Activated CD4-positive, alpha-beta T cell treated with anti-CD3 and anti-CD28 coated beads, Interleukin-10, Interleukin-2, amounts not matched to agents 100 ng/mL and 50 ng/mL, durations not matched to agents 16 hours and 8 hours (primary cell): Measurements from ENCODE around the gene ANKRD23.
"Not testable (repeated sequence)": the region's sequence is repeated elsewhere in the genome, so short reads cannot be mapped to it uniquely, and the experiment has no call there.

Experiments used
- DNase-seq: peaks from one replicate; pipeline ENCODE4 v3.0.0-alpha.2; 2020

The ANKRD23 gene

DNA sequence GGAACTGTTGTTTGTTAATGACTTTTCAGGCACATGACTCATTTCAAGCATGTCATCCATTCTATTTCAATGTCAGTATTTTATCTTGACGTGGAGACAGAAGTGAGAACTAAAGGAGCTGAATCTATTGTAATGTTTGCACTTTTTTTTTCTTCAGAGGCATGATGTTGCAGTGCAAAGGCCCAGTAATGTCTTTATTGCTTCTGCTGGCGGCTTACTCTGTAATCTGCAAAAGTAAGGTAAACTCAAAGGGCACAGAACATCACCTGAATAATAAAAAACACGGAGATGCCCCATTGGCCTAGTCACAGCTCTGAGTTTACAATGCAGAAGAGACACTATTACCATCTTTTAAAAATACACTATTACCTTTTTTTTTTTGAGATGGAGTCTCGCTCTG lies 30.2 kb downstream of the ANKRD23 start:
- DNase-seq: no peak

DNA sequence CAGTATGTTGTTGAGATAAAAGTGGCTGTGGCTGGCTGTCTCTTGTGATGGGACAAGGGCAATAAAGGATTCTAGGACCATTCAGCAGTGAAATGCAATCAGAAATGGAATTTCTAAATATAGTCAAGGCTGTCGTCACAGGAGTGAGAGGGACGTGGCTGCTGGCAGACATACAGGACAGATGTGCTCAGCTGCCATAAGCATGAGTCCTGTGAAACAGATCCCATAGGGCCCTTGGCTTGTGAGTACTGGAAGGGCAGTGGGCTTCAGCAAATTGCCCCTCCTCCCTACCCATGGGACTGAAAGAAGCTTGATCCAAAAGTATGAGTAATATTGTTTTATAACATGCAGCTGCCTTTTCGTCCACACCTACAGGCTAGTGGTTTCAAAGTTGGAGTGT lies 31.9 kb downstream of the ANKRD23 start:
- DNase-seq: no peak

DNA sequence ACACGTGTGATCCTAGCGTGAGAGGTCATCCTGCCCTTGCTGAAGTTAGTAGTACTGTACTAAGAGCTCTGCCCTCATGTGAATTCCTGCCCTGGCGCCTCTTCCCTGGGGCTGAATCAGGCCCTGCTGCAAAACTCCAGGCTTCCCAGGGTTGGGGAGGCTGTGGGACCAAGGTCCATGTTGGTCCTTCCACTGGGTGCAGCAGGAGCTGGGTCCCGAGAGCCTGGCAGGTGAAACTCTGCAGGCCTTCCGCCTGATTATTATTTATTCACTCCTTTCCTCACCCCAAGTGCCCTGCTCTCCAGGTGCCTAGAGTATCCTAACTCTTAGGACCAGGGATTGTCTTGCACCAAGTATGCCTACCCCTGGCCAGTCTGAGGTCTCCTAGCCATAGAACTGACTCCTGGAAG lies 33.0 kb downstream of the ANKRD23 start:
- no peak for DNase-seq

DNA sequence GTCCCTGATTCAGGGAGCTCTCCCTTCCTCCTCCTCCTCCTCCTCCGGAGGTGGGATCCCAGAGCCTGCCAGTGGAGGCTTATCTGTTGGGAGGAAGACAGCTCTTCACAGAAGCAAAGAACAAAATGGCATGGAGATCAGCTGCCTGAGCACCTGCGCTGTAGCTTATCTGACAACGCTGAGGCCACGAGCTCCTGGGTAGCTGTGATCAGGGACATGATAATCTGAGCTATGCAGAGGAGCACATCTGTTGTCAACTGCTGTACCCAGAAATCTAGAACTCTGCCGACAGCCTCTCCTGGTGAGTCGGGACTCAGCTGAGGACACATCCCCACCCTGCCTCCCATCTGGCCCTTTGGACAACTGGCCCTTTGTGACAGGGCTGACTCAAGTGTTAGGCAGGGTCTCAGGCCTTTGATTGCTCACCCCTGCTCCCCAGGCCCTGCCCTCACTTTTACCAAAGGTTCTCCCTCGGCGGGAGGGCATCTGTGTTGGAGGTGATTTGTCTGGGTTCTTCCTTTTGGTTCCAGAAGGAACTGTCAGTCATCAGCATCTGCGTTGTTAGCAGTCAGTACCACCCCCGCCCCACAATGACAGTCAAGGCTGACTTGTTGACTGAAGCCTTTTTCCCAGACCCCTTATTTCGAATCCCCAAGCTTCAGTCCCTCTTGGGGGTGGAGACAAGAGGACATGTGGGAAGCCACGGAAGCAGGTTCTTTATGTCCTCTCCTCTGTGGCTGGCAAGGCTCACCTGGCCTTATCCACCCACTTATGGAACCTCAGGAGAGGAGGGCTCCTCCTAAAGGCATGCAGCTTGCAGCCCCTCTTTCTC lies 33.7 kb downstream of the ANKRD23 start:
- DNase-seq: no peak

DNA sequence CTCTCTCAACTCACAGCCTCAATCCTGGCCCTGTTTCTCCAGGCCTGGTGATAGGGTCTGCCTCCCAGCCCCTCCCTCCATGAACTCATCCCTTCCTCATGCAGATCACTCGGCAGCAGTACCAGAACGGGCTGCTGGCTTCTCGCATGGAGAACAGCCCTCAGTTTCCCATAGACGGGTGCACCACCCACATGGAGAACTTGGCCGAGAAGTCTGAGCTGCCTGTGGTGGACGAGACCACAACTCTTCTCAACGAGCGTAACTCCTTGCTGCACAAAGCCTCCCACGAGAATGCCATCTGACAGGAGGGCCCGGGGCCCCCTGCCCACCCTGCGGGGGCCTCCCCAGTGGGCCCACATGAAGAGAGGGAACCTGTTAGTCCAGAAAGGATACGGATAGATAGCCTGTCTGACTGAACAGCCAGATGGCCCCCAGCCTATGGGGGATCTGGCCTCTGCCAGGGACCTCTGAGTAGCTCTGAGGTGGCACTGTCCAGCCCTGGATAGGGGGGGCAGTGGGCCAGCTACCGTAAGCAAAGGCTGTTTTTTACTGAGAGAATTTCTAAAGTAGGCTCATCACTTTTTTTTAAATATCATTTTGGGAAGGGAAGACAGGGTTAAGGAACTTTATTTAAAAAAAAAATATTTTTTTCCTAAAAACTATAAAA lies 34.5 kb downstream of the ANKRD23 start:
- DNase-seq: no peak

DNA sequence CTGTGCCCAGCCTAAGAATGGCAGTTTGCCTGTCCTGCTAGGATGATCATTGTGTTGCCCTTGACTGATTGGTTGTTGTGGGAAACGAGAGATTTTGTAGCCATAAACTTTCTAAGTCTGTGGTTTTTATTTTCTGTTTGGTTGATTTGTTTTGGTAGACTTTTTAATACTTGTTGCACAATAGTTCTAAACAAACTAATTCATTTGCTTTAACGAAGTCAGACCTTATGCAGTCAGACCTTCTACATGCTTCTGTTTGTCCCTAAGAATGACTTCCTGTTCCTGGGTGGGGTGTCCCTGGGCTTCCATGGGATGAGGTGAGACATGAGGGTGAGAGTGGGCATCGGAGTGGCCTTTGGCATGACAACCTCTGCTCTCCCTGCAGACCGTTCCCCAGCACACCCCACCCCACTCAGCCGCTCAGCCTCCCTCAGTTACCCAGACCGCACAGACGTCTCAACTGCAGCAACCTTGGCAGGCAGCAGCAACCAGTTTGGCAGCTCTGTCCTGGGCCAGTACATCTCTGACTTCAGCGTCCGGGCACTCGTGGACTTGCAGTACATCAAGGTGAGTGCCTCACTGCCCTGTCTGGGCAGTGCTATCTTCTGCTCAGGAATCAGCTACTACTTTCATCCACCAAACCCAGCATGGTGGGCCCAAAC lies 35.5 kb downstream of the ANKRD23 start:
- DNase-seq: no peak

DNA sequence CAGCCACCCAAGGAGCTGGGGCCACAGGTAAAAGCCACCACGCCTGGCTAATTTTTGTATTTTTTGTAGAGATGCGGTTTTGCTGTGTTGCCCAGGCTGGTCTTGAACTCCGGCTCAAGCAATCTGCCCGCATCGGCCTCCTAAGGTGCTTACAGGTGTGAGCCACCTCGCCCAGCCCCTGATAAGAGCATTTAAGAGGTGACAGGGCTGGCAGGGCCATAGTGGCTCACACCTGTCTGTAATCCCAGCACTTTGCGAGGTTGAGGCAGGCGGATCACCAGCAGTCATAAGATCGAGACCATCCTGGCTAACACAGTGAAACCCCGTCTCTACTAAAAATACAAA lies 36.7 kb downstream of the ANKRD23 start:
- DNase-seq: no peak

DNA sequence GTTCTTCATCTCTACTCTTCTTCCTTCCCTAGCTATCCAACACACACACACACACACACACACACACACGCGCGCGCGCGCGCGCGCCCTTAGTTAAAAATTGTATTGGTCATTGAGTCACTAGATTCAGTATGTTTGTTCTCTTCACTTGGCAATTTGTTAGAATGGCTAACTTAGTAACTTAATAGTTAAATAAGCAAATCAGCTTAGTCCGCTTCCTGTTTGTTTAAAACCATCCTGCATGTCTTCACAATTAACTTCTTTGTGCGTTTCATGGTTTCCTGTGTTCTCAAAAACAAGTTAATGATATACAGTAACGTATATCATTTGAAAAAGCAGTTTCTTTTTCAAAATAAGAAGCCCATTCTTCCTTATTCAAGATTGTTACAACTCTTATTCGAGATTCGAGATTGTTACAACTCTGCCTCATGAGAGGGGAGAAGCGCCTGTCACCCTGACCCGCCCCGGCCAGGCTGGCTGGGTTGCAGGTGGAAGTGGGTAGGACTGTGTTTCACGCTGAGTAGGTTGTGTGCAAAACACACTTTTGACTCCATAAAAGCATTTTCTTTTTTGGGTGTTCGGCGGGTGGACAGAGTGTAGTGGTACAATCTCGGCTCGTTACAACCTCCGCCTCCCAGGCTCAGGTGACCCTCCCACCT lies 37.2 kb downstream of the ANKRD23 start:
- no peak for DNase-seq

DNA sequence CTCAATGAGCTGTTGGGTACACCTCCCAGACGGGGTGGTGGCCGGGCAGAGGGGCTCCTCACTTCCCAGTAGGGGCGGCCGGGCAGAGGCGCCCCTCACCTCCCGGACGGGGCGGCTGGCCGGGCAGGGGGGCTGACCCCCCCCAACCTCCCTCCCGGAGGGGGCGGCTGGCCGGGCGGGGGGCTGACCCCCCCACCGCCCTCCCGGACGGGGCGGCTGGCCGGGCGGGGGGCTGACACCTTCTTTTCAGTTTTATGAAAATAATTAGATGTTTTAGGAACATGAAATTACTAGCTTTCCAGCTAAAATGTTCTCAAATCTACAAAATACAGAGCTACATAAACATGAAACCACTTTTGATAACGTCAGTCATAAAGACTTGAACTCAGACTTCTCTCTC lies 37.9 kb downstream of the ANKRD23 start:
- DNase-seq: not testable (repeated sequence)

DNA sequence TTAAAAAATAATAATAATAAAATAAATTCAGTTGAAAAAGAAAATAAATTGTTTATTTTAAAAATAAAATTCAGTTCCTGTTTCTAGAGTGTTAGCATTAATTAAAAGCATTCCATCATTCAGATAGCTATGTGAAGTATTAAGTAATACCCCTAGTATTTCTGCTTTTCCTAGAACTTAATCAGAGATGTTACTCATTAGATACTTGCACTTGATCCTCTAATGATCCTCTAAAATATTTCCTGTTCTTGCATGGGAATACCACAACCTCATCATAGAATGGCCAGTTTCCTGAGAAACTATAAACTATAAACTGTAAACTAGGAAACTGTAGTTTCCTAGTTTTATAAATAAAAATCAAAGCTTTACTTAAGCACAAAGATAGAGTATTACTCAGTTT lies 38.8 kb downstream of the ANKRD23 start:
- DNase-seq: no peak

DNA sequence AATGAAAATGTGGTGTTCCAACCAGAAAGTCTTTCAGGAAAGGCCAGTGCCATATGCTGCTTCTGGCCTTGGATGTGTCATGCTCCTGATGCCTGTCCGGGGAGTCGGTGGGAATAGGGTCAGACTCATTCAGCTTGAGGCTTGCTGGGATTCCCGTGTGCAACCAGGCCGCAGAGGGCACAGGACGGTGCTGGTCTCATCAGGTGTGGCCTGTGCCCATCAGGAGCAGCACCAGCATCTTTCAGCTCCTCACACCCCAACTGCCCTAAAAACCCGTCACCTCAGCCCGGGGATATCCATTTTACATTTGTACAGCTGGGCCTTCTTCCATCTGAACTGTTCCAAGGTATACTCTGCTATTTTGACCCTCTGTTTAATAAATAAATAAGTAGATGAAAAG lies 41.1 kb downstream of the ANKRD23 start:
- DNase-seq: no peak

DNA sequence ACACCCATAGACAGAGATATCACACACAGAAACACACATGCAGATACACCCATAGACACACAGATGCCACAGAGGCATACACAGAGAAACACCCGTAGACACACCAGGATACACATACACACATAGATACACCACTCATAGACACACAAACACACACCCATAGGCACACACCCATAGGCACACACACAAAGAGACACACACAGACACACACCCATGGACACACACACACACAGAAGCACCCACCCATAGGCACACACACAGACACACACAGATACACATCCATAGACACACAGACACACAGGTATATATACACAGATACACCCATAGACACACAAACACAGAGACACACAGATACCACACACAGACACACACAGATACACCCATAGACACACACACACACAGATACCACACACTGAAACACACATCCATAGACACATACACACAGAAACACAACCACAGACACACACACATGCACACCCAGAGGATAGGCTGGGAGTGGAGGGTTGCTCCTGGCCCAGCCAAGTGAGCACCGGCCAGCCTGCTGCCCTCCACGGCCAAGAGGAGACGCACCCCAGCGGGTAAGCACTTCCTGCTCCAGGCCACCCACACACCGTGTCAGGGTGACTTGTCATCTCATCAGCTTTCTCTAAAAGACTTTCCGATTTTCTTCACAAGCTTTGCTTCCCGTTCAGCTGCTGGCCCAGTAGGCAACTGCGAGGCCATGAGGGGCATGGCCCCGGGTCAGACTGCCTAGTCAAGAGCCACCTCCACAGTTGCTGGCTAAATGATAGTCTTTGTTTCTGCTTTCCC lies 41.8 kb downstream of the ANKRD23 start:
- peak; percentile 29 for DNase-seq

DNA sequence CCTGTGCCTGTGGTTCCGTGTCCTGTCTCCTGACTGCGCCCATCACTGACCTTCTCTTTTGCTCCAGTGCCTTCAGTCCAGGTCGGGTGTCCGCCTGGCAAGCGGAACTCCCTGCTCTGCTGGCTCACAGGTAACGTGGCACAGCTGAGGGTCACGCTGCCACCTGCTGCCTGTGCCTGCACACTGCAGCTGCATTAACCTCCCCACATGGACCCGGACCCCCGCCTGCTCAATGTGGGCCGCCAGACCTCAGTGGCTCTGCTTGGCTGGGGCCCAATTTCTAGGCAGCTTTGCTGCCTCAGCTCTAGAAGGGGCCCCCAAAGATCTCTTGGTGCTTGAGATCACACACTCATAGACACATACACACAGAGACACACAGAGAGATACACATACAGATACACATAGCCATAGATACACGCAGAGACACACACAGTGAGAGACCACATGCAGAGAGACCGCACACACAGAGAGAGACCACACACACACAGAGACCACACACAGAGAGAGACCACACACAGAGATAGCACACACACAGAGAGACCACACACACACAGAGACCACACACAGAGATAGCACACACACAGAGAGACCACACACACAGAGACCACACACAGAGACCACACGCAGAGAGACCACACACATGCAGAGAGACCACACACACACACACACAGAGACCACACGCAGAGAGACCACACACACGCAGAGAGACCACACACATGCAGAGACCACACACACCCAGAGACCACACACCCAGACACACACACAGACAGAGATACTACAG lies 42.6 kb downstream of the ANKRD23 start:
- DNase-seq: peak; percentile 78

DNA sequence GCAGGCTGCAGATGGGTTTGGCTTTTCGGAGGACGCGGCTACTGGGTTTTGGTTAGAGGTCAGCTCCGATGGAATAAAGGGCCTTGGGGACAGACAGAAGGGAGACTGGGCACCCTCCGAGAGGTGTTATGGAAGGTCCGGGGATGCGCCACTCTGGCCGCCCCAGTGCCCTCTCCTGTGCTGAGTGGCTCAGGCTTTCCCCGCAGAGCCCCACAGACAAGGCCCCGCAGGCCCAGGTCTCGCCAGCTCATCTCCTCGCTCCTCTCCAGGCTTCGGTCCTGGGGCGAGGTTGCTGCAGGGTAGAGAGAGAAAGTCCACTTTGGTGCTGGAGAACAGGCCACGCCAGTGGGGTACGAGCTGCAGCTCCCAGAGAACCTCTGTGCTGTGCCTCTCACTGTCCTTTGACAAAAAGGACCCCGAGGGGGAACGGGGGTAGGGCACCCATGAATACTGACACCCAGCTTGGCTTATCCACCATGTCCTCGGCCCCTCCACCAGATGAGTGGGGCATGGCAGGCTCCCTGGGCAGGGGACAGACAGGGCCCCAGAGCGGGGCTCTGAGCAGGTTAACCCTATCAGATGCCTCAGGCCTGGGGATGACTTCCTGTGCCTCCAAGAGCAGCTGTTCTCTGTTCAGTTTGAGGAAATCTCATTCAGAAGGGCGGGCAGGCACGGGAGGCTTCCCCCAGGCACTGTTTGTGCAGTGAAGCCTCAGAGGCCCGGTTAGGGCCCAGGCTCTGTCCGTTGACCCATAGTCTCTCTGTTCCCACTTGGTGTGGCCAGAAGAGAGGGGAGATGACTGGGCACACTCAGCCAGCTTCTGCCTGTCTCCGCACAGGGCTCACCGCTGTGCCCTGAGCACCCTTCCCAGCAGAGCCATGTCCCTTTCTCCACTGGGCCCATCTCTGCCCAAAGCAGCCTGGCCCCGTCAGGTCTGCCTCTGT lies 43.5 kb downstream of the ANKRD23 start:
- no peak for DNase-seq

DNA sequence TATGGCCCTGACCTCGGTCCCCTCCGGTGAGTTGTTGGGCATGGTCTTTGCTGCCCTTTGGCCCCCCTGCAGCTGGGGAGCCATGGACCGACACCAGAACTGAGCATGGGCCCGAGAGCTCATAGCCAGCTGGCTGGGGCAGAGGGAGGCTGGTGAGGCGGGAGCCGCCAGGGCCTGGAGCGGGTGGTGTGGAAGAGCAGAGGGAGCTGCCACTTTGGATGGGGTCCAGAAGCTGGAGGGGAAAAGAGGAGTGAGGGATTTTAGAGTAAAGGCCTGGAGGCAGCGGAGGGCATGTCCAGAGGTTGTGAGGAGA lies 44.2 kb downstream of the ANKRD23 start:
- DNase-seq: no peak

DNA sequence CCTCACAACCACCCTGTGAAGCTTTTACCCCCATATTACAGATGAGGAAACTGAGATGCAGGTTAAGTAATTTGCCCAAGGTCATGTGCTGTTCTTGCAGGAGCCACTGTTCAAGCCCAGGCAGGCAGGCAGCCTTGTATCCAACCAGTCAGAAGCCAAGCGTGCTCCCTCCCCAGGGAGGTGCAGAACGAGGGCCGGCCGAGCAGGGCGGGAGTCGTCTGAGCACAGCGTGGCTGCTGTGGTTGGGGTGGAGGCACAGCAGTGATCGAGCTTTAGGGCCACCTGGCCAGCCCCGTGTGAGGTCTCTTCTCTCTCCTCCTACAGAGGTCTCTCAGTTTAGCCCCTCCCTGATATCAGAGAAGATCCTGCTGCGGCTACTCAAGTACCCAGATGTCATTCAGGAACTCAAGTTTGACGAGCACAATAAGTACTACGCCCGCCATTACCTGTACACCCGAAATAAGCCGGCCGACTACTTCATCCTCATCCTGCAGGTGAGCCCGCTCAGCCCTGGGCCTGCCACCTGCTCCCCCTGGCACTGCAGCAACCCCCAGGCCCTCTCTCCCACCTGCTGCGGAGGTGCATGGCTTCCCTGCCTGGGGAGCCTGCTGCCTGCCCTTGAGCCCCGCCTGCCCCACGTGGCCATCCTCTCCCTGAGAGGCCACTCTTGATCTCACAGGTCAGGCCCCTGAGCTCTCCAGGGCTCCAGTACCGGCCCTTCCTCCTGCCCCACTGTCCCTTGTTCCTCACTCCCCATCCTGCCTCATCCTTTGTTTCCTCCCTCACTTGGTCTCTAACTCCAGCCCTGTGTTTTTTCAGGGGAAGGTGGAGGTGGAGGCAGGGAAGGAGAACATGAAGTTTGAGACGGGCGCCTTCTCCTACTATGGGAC lies 44.8 kb downstream of the ANKRD23 start:
- no peak for DNase-seq

DNA sequence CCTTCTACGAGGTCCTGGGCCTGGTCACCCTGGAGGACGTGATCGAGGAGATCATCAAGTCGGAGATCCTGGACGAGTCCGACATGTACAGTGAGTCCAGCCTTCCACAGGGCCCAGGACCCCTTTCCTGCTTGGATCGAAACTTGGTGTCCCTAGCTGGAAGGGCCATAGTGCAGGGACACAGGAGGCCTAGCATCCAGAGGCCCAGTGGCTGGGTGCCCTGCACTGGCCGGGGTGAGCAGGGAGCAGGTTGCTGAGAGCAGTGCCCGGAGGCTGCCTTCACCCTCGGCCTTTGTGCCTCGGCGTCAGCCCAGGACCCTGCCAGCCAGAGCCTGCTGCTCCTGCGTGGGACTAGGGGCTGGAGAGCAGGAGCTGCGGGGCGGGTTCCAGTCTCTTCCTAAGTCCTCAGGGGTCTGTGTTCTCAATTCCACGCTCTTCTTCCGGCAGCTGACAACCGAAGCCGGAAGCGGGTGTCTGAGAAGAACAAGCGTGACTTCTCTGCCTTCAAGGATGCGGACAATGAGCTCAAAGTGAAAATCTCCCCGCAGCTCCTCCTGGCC lies 46.7 kb downstream of the ANKRD23 start:
- no peak for DNase-seq

DNA sequence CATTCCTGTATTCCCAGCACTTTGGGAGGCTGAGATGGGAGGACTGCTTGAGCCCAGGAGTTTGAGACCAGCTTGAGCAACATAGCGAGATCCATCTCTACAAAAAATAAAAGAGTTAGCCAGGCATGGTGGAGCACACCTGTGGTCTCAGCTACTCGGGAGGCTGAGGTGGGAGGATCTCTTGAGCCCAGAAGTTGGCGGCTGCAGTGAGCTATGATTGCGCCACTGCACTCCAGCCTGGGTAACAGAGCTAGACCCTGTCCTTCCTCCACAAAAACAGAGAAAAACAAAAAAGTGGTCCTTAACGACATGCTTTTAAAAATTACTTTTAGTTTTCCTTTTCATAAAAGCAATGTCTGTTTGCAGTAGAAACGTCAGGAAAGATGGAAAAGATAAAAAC lies 47.3 kb downstream of the ANKRD23 start:
- not testable (repeated sequence) for DNase-seq

DNA sequence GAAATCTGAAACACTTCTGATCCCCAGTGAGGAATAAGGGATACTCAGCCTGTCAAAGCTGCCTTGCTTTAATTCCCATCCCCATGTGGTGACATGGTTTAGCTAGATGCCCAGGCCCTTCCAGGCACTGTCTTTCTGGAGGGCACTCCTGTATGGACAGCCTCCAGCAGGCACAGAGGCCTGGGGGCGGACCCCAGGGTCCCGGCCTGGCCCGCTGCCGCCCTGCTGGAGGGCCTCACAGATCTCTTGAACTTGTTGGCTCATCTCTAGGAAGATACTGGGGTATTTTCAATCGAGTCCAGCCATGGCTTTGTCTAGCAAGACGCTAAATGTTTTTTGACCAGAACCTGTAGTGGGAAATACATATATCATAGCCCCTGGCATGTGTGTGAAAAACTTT lies 48.7 kb downstream of the ANKRD23 start:
- no peak for DNase-seq
